Tibial nerve (tissue), 4 donors: ENCODE results near the gene CWC22. TPM values are rescaled to one million over a fixed set of nuclear protein-coding genes. Genes with fewer than 3 reads are reported as not detected.
"Not testable (repeated sequence)": the region's sequence is repeated elsewhere in the genome, so short reads cannot be mapped to it uniquely, and the experiment has no call there.

Experiments
- DNase-seq, 2 donors: peaks; one replicate each; pipeline ENCODE4 v3.0.0-alpha.2; 2019; ENCODE audit warnings: low spot score in 2 of 2
- H3K27ac ChIP-seq, 4 donors: fragments of 200-600 bp; sonication (generic) in 3 of 4; one replicate each; pipeline ENCODE4 v1.5.1; 2017 to 2019; ENCODE audit warnings: mild to moderate bottlenecking in 1 of 4
- H3K27me3 ChIP-seq, 2 donors: fragments of 200-600 bp; sonication (generic) in 1 of 2; one replicate each; pipeline versions ENCODE4 v1.5.1 to v1.6.0; 2017 to 2019
- H3K36me3 ChIP-seq, 3 donors: fragments of 200-600 bp; sonication (generic); one replicate each; pipeline ENCODE4 v1.5.1; 2018 to 2019
- H3K4me1 ChIP-seq, 4 donors: fragments of 200-600 bp; sonication (generic) in 3 of 4; one replicate each; pipeline ENCODE4 v1.5.1; 2017 to 2019
- H3K4me3 ChIP-seq, 4 donors: fragments of 200-600 bp; sonication (generic) in 3 of 4; one replicate each; pipeline ENCODE4 v1.5.1; 2017 to 2019; ENCODE audit warnings: mild to moderate bottlenecking in 1 of 4, moderate library complexity in 1 of 4
- H3K9me3 ChIP-seq, 4 donors: fragments of 200-600 bp; sonication (generic) in 3 of 4; one replicate each; pipeline ENCODE4 v1.5.1; 2017 to 2019
- EP300 ChIP-seq, 2 donors: sonication (generic); formaldehyde crosslinking; IDR thresholded peaks; one replicate each; pipeline ENCODE4 v1.6.1; 2017; ENCODE audit warnings: antibody characterized with exemption in 2 of 2, mild to moderate bottlenecking in 1 of 2
- POLR2A ChIP-seq, 2 donors: fragments of 450-650 bp; IDR thresholded peaks; one replicate each; pipeline ENCODE4 v1.6.1; 2017; ENCODE audit warnings: antibody characterized with exemption in 2 of 2, mild to moderate bottlenecking in 2 of 2, moderate library complexity in 2 of 2
- WGBS, 2 donors: methylation state at CpG; one replicate each; pipeline ENCODE4 v1.1.5; 2018; 5-methylcytosine and 5-hydroxymethylcytosine counted together
- total RNA-seq, 4 donors: library from RNA; depleted of rRNA; stranded (reverse); fragments of >200 nt; gene quantifications; one replicate each; pipeline ENCODE4 v1.1.0, GENCODE V29; 2016
- TF ChIP-seq, protein P1 (sequence below), 5 experiments: fragments of 200-600 bp in 3 of 5; fragments of 450-650 bp in 2 of 5; sonication (generic) in 3 of 5; IDR thresholded peaks; one replicate each; pipeline ENCODE4 v1.5.1; 2016 to 2019; ENCODE audit warnings: antibody characterized with exemption in 5 of 5, mild to moderate bottlenecking in 3 of 5, moderate library complexity in 2 of 5

The CWC22 gene
- total RNA-seq, 4 donors from 2014 or later = 20.6 to 26.0 (median 22.9) TPM

DNA sequence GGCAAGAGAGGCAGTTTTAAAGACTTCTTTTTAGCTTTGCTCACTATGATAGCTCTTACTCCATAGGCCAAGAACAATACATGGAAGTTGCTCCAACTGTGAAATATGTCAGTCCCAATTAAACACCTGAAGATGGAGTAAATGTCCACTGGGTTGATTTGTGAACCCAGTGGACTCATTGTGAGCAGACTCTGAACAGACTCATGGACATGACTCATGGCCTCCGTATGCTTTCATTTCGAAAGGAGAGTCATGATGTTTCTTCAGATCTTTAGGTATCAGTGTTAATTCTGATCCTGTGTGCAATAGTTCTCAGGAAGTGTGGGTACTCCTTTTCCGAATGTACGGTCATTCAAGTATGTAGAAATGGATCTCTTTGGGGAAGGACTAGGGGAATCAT, 5.4 kb upstream of the CWC22 start:
- no peak for DNase-seq
- TF ChIP-seq, protein P1, sequence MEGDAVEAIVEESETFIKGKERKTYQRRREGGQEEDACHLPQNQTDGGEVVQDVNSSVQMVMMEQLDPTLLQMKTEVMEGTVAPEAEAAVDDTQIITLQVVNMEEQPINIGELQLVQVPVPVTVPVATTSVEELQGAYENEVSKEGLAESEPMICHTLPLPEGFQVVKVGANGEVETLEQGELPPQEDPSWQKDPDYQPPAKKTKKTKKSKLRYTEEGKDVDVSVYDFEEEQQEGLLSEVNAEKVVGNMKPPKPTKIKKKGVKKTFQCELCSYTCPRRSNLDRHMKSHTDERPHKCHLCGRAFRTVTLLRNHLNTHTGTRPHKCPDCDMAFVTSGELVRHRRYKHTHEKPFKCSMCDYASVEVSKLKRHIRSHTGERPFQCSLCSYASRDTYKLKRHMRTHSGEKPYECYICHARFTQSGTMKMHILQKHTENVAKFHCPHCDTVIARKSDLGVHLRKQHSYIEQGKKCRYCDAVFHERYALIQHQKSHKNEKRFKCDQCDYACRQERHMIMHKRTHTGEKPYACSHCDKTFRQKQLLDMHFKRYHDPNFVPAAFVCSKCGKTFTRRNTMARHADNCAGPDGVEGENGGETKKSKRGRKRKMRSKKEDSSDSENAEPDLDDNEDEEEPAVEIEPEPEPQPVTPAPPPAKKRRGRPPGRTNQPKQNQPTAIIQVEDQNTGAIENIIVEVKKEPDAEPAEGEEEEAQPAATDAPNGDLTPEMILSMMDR (IDR thresholded peaks at IDR 0.05) = no peak
- no peak for TF ChIP-seq EP300 (IDR thresholded peaks at IDR 0.05)
- TF ChIP-seq POLR2A (IDR thresholded peaks at IDR 0.05) = no peak
- 94% methylated on average over 4 of the region's 4 CpGs for WGBS, 2 donors
- Histone ChIP-seq H3K27me3 (no peaks in the 10 kb centered on the region), H3K36me3 (no peaks in the 10 kb centered on the region), H3K9me3 (no peaks in the 10 kb centered on the region), H3K4me3 (no peak overlapping the region), H3K27ac (no peak overlapping the region), H3K4me1 (peaks cover 0 to 11% (median 0%) of the 10 kb centered on the region in 4 donors)

DNA sequence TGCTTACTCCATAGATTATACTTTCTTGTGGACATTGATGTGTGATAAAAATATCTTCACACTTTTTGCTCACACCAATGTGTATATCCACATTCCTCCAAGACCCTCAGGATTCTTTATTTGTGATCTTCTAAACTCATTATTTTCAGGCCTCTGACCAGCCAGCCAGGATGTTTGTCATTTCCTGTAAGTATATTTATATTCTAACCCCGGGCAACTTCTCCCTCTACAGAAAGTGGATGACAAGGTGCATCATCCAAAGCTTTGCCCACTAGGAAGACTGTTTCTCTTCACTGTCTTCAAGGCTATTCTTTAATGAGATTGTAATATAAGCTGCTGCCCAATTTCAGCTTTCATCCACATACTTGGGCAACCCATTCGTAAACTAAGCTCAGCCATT, 3.6 kb upstream of the CWC22 start:
- Histone ChIP-seq H3K4me3 (no peak overlapping the region), H3K9me3 (no peaks in the 10 kb centered on the region), H3K36me3 (no peaks in the 10 kb centered on the region), H3K27me3 (no peaks in the 10 kb centered on the region), H3K27ac (no peak overlapping the region), H3K4me1 (peaks cover 0 to 13% (median 8%) of the 10 kb centered on the region in 4 donors)
- no peak for DNase-seq
- 77% methylated on average over 2 of the region's 2 CpGs for WGBS, 2 donors
- TF ChIP-seq EP300 (IDR thresholded peaks at IDR 0.05) (no peak), POLR2A (IDR thresholded peaks at IDR 0.05) (no peak)
- TF ChIP-seq, protein P1 (IDR thresholded peaks at IDR 0.05) = no peak

DNA sequence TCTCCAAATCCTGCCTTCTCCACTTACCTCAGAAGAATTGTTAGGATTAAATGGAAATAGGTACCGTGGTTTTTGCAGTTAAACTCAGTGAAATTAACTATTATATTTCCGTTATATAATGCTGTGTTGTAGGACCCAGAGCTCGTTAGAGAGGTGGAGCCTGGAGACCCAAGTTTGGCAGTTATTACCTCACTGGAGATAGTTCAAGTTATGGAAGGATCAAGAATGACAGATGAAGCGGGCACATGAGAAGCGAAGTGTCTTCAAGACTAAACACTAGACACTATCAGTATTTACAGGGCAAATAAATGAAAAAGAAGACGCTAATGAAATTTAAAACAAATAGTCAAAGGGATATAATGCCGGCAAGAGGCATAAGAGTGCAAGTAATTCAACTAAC, 866 bp downstream of the CWC22 start:
- DNase-seq = no peak
- no peaks in the 10 kb centered on the region for H3K27me3 ChIP-seq
- H3K36me3 ChIP-seq = no peaks in the 10 kb centered on the region
- WGBS, 2 donors = 14% methylated on average over 7 of the region's 7 CpGs
- H3K4me3 ChIP-seq = peak overlapping the region; percentile 77 to 91 (median 86)
- H3K4me1 ChIP-seq = peaks cover 0 to 53% (median 16%) of the 10 kb centered on the region in 4 donors
- TF ChIP-seq POLR2A (IDR thresholded peaks at IDR 0.05) (no peak), EP300 (IDR thresholded peaks at IDR 0.05) (no peak)
- TF ChIP-seq, protein P1 (IDR thresholded peaks at IDR 0.05) = no peak
- H3K9me3 ChIP-seq = no peaks in the 10 kb centered on the region
- peak overlapping the region in 3 of 4 donors; percentile 88 to 93 (median 90) for H3K27ac ChIP-seq

DNA sequence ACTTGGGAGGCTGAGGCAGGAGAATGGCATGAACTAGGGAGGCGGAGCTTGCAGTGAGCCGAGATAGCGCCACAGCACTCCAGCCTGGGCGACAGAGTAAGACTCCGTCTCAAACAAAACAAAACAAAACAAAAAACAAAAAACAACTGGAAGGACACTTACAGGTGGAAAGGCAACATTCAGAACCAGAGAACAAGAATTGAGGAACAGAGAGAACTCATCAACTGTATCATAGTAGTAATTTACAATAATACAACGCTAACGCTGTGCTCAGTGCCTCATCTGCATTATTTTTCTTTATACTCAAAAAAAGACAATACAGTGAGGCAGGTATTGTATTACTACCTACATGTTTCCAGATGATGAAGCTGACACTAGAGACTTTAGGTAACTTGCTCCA, 1.6 kb downstream of the CWC22 start:
- H3K27ac ChIP-seq, H3K36me3 ChIP-seq, H3K27me3 ChIP-seq, H3K9me3 ChIP-seq, H3K4me3 ChIP-seq, DNase-seq: not testable (repeated sequence)
- peaks cover 0 to 56% (median 16%) of the 10 kb centered on the region in 4 donors for H3K4me1 ChIP-seq
- 95 to 97% methylated on average over 7 of the region's 7 CpGs for WGBS, 2 donors

DNA sequence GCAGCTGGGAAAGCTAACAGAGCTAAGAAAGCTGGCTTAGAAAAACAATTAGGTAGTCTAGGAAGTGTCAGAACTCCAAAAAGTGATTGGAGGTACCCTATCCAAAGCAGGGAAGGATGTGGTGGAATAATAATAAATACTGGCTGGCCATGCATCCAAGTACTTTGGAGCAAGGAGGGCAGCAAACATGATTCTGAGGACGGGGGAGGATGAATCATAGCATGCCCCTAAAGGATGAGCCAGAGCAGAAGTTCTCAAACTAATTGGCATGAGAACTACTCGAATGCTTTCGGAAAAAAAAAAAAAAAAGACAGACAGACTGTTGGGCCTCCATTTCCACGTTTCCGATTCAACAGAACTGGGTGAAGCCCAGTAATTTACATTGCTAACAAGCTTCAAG, 2.4 kb downstream of the CWC22 start:
- peaks cover 0 to 63% (median 16%) of the 10 kb centered on the region in 4 donors for H3K4me1 ChIP-seq
- H3K36me3 ChIP-seq = no peaks in the 10 kb centered on the region
- TF ChIP-seq POLR2A (IDR thresholded peaks at IDR 0.05) (no peak), EP300 (IDR thresholded peaks at IDR 0.05) (no peak)
- TF ChIP-seq, protein P1 (IDR thresholded peaks at IDR 0.05) = no peak
- no peak overlapping the region for H3K27ac ChIP-seq
- WGBS, 2 donors = 86 to 87% methylated on average over 5 of the region's 5 CpGs
- no peaks in the 10 kb centered on the region for H3K9me3 ChIP-seq
- no peak for DNase-seq
- no peak overlapping the region for H3K4me3 ChIP-seq
- no peaks in the 10 kb centered on the region for H3K27me3 ChIP-seq

DNA sequence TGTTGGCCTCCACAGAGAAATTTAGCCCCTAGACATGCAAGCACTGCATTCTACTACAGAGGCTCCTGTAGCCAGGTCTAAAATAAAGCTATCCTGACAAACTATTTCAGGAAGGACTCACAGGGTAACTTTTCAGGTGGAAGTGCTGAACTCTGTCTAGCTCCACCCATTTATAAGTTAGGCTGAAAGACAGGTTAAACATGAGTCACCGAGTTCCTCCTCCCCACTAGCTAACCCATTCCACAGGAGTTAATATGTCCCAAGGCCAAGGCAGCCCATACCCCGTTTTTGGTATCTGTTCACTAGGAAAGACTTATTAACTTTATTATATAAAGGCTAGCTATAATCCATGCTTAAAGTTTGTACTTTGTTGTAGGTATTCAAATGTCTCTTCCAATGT, 3.5 kb downstream of the CWC22 start:
- H3K4me1 ChIP-seq = peaks cover 0 to 68% (median 16%) of the 10 kb centered on the region in 4 donors
- H3K9me3 ChIP-seq = no peaks in the 10 kb centered on the region
- no peaks in the 10 kb centered on the region for H3K27me3 ChIP-seq
- TF ChIP-seq POLR2A (IDR thresholded peaks at IDR 0.05) = no peak
- TF ChIP-seq, protein P1 (IDR thresholded peaks at IDR 0.05) = no peak
- no peak for TF ChIP-seq EP300 (IDR thresholded peaks at IDR 0.05)
- no peak overlapping the region for H3K4me3 ChIP-seq
- WGBS, 2 donors = 94 to 97% methylated on average over 2 of the region's 2 CpGs
- no peaks in the 10 kb centered on the region for H3K36me3 ChIP-seq
- H3K27ac ChIP-seq = no peak overlapping the region
- DNase-seq = no peak
